Measurements from ENCODE around the gene TINAG.

Gene TINAG, protein sequence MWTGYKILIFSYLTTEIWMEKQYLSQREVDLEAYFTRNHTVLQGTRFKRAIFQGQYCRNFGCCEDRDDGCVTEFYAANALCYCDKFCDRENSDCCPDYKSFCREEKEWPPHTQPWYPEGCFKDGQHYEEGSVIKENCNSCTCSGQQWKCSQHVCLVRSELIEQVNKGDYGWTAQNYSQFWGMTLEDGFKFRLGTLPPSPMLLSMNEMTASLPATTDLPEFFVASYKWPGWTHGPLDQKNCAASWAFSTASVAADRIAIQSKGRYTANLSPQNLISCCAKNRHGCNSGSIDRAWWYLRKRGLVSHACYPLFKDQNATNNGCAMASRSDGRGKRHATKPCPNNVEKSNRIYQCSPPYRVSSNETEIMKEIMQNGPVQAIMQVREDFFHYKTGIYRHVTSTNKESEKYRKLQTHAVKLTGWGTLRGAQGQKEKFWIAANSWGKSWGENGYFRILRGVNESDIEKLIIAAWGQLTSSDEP

DNA sequence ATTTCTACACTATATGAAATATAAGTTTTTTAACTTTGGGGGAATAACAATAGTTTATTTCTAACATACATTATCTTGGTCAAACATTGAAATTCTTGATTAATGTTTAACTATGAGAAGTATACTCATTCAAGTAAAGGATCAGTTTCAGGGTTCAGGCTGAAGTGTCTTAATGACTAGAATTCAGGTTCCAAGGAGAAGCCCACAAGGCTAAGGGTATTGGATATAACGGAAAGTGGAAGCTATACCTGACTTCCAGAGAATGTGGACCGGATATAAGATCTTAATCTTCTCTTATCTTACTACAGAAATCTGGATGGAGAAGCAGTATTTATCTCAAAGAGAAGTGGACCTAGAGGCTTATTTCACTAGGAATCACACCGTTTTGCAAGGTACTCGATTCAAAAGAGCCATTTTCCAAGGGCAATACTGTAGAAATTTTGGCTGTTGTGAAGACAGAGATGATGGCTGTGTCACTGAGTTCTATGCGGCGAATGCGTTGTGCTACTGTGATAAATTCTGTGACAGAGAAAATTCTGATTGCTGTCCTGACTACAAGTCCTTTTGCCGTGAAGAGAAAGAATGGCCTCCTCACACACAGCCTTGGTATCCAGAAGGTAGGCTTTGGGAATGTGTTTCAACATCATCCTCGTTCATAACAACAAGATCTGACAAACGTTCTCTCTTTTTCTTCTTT is at the start of gene TINAG:
TINAG (plus strand) TSS at position 153 of the 697 bp plus-strand sequence; CDS start at position 263, 110 bp downstream.
- H2AFZ ChIP-seq (ENCODE audit: low read depth), result no peak within 1 kb of the TSS
- no peaks in the 10 kb centered on the region for H4K20me1 ChIP-seq (ENCODE audit: insufficient read depth)
- H3K79me2 ChIP-seq (ENCODE audit: insufficient read depth, low read depth), result no peaks in the 10 kb centered on the region
- H3K36me3 ChIP-seq (ENCODE audit: insufficient read depth), result no peaks in the 10 kb centered on the region
- no peak within 1 kb of the TSS for H3K9ac ChIP-seq
- no peak within 1 kb of the TSS for H3K4me2 ChIP-seq
- TF ChIP-seq, protein P1, sequence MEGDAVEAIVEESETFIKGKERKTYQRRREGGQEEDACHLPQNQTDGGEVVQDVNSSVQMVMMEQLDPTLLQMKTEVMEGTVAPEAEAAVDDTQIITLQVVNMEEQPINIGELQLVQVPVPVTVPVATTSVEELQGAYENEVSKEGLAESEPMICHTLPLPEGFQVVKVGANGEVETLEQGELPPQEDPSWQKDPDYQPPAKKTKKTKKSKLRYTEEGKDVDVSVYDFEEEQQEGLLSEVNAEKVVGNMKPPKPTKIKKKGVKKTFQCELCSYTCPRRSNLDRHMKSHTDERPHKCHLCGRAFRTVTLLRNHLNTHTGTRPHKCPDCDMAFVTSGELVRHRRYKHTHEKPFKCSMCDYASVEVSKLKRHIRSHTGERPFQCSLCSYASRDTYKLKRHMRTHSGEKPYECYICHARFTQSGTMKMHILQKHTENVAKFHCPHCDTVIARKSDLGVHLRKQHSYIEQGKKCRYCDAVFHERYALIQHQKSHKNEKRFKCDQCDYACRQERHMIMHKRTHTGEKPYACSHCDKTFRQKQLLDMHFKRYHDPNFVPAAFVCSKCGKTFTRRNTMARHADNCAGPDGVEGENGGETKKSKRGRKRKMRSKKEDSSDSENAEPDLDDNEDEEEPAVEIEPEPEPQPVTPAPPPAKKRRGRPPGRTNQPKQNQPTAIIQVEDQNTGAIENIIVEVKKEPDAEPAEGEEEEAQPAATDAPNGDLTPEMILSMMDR (conservative IDR thresholded peaks at IDR 0.05; ENCODE audit: low read depth, low read length), result no peak
- no peaks in the 10 kb centered on the region for H3K27me3 ChIP-seq (ENCODE audit: insufficient read depth, low read depth)
- no peak within 1 kb of the TSS for H3K4me3 ChIP-seq (IDR thresholded peaks at IDR 0.05; ENCODE audit: insufficient read depth, low read depth, low read length)
- no peaks in the 10 kb centered on the region for H3K4me1 ChIP-seq (ENCODE audit: low read depth, poor library complexity, severe bottlenecking)
- no peak within 1 kb of the TSS for H3K27ac ChIP-seq

DNA sequence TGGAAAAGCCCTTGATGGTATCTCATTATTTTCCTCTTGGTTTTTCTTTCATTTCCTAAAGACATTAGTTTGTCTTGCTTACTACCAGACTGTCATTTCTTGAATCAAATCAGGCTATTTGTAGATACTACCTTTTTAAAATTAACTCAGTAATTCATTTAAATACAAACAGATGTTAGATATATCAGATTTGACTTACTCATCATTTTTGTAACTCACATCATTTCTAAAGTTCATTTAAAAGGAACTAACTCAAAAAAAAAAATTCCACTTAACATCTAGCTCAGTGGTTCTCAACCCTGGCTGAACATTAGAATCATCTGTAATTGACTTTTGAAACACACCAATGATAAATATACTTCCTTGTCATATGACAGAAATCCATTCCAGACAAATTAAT is 48.2 kb upstream of the TINAG start:
- TF ChIP-seq, protein P1 (conservative IDR thresholded peaks at IDR 0.05; ENCODE audit: low read depth, low read length), result no peak
- Histone ChIP-seq H3K4me2 (no peak overlapping the region), H4K20me1 (ENCODE audit: insufficient read depth) (no peaks in the 10 kb centered on the region), H3K27ac (no peak overlapping the region), H3K79me2 (ENCODE audit: insufficient read depth, low read depth) (no peaks in the 10 kb centered on the region), H3K9ac (no peak overlapping the region), H3K36me3 (ENCODE audit: insufficient read depth) (no peaks in the 10 kb centered on the region), H3K4me1 (ENCODE audit: low read depth, poor library complexity, severe bottlenecking) (no peaks in the 10 kb centered on the region), H3K27me3 (ENCODE audit: insufficient read depth, low read depth) (no peaks in the 10 kb centered on the region), H3K4me3 (IDR thresholded peaks at IDR 0.05; ENCODE audit: insufficient read depth, low read depth, low read length) (no peak overlapping the region), H2AFZ (ENCODE audit: low read depth) (no peak overlapping the region)

DNA sequence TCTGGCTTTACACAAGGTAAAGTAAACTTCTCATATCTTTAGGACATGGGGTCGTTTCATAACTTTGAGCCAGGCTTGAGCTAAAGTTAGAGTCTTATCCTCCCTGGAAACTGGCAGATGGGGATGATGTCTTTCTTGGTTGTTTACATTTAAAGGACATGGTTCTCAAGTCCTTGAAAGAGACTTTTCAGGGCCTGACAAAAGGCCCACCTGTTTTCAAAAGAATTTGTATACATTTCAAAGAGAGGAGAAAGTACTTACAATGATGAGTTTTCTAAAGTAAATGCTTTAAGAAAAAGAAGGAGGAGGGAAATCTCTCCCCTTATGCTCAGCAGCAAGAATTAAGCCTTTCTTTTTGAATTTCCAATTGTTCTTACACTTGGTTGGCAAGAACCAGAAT is 45.7 kb upstream of the TINAG start:
- no peaks in the 10 kb centered on the region for H4K20me1 ChIP-seq (ENCODE audit: insufficient read depth)
- no peak overlapping the region for H3K4me3 ChIP-seq (IDR thresholded peaks at IDR 0.05; ENCODE audit: insufficient read depth, low read depth, low read length)
- H3K79me2 ChIP-seq (ENCODE audit: insufficient read depth, low read depth), result no peaks in the 10 kb centered on the region
- no peaks in the 10 kb centered on the region for H3K4me1 ChIP-seq (ENCODE audit: low read depth, poor library complexity, severe bottlenecking)
- H3K36me3 ChIP-seq (ENCODE audit: insufficient read depth), result no peaks in the 10 kb centered on the region
- TF ChIP-seq, protein P1 (conservative IDR thresholded peaks at IDR 0.05; ENCODE audit: low read depth, low read length), result no peak
- no peak overlapping the region for H2AFZ ChIP-seq (ENCODE audit: low read depth)
- no peak overlapping the region for H3K27ac ChIP-seq
- no peak overlapping the region for H3K9ac ChIP-seq
- H3K4me2 ChIP-seq, result no peak overlapping the region
- H3K27me3 ChIP-seq (ENCODE audit: insufficient read depth, low read depth), result no peaks in the 10 kb centered on the region

DNA sequence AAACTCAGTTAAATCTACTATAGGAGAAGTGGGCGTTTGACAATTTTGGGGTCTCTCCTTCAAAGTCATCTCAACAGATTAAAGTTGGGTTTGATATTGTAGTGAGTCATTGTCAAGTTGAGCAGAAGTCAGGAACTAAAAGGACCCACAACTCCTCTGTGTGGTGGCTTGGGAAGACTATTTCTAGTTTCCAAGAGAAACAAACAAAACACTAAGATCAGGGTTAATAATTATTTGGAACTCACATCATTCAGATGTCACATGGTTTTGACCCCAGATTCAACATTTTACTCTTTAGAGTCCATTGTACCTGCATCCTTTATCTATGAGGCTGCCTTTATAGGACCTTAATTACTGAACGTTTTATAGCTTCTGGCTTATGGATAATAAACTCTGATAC is 45.3 kb upstream of the TINAG start:
- no peak overlapping the region for H3K4me3 ChIP-seq (IDR thresholded peaks at IDR 0.05; ENCODE audit: insufficient read depth, low read depth, low read length)
- no peak overlapping the region for H3K9ac ChIP-seq
- no peak overlapping the region for H2AFZ ChIP-seq (ENCODE audit: low read depth)
- no peaks in the 10 kb centered on the region for H3K27me3 ChIP-seq (ENCODE audit: insufficient read depth, low read depth)
- TF ChIP-seq, protein P1 (conservative IDR thresholded peaks at IDR 0.05; ENCODE audit: low read depth, low read length), result no peak
- H3K79me2 ChIP-seq (ENCODE audit: insufficient read depth, low read depth), result no peaks in the 10 kb centered on the region
- H3K36me3 ChIP-seq (ENCODE audit: insufficient read depth), result no peaks in the 10 kb centered on the region
- H4K20me1 ChIP-seq (ENCODE audit: insufficient read depth), result no peaks in the 10 kb centered on the region
- no peaks in the 10 kb centered on the region for H3K4me1 ChIP-seq (ENCODE audit: low read depth, poor library complexity, severe bottlenecking)
- H3K4me2 ChIP-seq, result no peak overlapping the region
- H3K27ac ChIP-seq, result no peak overlapping the region

Measured in KMS-11 (cell line).